ENCODE data around the gene TRIM17. TPM values are rescaled to one million over a fixed set of nuclear protein-coding genes. Genes with fewer than 3 reads are reported as not detected.
A peak's percentile ranks its signal among the peaks of the same experiment; 100 is the strongest.

Gene TRIM17
- total RNA-seq, 1 donor from 2014 or later, result 9.4 TPM

DNA sequence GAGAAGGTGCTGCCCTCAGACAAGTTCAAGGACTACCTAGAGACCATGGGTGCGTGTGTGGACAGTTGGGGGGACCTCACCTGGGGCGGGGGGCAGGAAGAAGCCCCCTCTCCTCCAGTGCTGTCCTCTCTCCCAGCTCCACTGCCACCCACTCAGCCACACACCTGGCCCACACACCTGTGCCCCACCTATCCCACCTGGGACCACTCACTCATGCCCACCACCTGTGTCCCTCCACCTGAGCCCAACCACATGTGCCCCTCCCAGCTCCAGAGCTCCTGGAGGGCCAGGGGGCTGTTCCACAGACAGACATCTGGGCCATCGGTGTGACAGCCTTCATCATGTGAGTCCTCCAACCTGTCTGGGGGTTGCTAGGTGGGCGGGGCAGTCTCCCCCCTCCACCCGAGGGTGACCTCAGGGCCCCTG is 39.0 kb downstream of the TRIM17 start:
- Mint-ChIP-seq H3K27ac (no peak overlapping the region), H3K36me3 (no peaks in the 10 kb centered on the region), H3K4me1 (ENCODE audit: unreplicated experiment) (no peaks in the 10 kb centered on the region), H3K27me3 (no peaks in the 10 kb centered on the region), H3K4me3 (peak overlapping the region; percentile 65), H3K9me3 (no peaks in the 10 kb centered on the region)
- TF ChIP-seq, protein P1, sequence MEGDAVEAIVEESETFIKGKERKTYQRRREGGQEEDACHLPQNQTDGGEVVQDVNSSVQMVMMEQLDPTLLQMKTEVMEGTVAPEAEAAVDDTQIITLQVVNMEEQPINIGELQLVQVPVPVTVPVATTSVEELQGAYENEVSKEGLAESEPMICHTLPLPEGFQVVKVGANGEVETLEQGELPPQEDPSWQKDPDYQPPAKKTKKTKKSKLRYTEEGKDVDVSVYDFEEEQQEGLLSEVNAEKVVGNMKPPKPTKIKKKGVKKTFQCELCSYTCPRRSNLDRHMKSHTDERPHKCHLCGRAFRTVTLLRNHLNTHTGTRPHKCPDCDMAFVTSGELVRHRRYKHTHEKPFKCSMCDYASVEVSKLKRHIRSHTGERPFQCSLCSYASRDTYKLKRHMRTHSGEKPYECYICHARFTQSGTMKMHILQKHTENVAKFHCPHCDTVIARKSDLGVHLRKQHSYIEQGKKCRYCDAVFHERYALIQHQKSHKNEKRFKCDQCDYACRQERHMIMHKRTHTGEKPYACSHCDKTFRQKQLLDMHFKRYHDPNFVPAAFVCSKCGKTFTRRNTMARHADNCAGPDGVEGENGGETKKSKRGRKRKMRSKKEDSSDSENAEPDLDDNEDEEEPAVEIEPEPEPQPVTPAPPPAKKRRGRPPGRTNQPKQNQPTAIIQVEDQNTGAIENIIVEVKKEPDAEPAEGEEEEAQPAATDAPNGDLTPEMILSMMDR (conservative IDR thresholded peaks at IDR 0.05), result no peak
- DNase-seq (ENCODE audit: extremely low spot score, unreplicated experiment), result no peak

DNA sequence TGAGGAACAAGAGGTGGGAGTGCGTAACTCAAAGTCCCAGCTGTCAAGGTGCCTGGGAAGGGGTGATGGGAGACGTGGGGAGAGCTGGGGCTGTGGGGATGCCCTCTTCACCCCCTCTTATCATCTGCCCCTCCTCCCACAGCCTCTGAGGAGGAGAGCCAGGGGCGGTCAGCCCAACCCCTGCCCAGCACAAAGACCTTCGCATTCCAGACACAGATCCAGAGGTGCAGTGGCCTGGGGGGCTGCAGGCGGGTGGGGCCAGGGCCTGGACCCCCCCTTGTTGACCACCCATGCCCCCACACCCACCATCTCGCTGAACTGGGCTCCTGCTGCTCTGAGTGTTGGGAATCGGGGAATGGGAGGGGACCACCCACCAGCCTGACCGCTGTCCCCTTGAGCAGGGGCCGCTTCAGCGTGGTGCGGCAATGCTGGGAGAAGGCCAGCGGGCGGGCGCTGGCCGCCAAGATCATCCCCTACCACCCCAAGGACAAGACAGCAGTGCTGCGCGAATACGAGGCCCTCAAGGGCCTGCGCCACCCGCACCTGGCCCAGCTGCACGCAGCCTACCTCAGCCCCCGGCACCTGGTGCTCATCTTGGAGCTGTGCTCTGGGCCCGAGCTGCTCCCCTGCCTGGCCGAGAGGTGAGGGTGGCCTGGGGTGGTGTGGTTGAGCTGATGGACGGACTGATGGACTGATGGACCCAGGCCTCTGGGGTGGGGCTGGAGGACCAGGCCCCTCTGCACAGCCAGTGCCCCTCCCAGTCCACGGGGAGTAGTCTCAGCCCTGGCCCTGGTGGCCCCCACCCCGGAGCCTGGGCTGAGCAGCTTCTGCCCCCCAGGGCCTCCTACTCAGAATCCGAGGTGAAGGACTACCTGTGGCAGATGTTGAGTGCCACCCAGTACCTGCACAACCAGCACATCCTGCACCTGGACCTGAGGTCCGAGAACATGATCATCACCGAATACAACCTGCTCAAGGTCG is 39.7 kb downstream of the TRIM17 start:
- H3K4me1 Mint-ChIP-seq (ENCODE audit: unreplicated experiment), result no peaks in the 10 kb centered on the region
- H3K4me3 Mint-ChIP-seq, result peak overlapping the region; percentile 65
- DNase-seq (ENCODE audit: extremely low spot score, unreplicated experiment), result no peak
- no peak overlapping the region for H3K27ac Mint-ChIP-seq
- H3K27me3 Mint-ChIP-seq, result no peaks in the 10 kb centered on the region
- H3K9me3 Mint-ChIP-seq, result no peaks in the 10 kb centered on the region
- H3K36me3 Mint-ChIP-seq, result no peaks in the 10 kb centered on the region
- TF ChIP-seq, protein P1 (conservative IDR thresholded peaks at IDR 0.05), result no peak

GRCh38 chr1:228376262-228376628 is 40.4 kb downstream of the TRIM17 start:
- Mint-ChIP-seq H3K27me3 (no peaks in the 10 kb centered on the region), H3K4me3 (no peak overlapping the region), H3K36me3 (no peaks in the 10 kb centered on the region), H3K9me3 (no peaks in the 10 kb centered on the region), H3K27ac (no peak overlapping the region), H3K4me1 (ENCODE audit: unreplicated experiment) (no peaks in the 10 kb centered on the region)
- TF ChIP-seq, protein P1 (conservative IDR thresholded peaks at IDR 0.05), result no peak
- no peak for DNase-seq (ENCODE audit: extremely low spot score, unreplicated experiment)

GRCh38 chr1:228375578-228376261 is 40.9 kb downstream of the TRIM17 start:
- DNase-seq (ENCODE audit: extremely low spot score, unreplicated experiment), result no peak
- H3K4me3 Mint-ChIP-seq, result no peak overlapping the region
- TF ChIP-seq, protein P1 (conservative IDR thresholded peaks at IDR 0.05), result no peak
- no peaks in the 10 kb centered on the region for H3K9me3 Mint-ChIP-seq
- H3K4me1 Mint-ChIP-seq (ENCODE audit: unreplicated experiment), result no peaks in the 10 kb centered on the region
- no peak overlapping the region for H3K27ac Mint-ChIP-seq
- H3K27me3 Mint-ChIP-seq, result no peaks in the 10 kb centered on the region
- H3K36me3 Mint-ChIP-seq, result no peaks in the 10 kb centered on the region

GRCh38 chr1:228374711-228375577 is 41.7 kb downstream of the TRIM17 start:
- TF ChIP-seq, protein P1 (conservative IDR thresholded peaks at IDR 0.05), result no peak
- DNase-seq (ENCODE audit: extremely low spot score, unreplicated experiment), result no peak
- H3K4me3 Mint-ChIP-seq, result no peak overlapping the region
- no peaks in the 10 kb centered on the region for H3K9me3 Mint-ChIP-seq
- no peaks in the 10 kb centered on the region for H3K36me3 Mint-ChIP-seq
- no peak overlapping the region for H3K27ac Mint-ChIP-seq
- no peaks in the 10 kb centered on the region for H3K4me1 Mint-ChIP-seq (ENCODE audit: unreplicated experiment)
- no peaks in the 10 kb centered on the region for H3K27me3 Mint-ChIP-seq

Data from type B pancreatic cell (in vitro differentiated cells).